Tibial artery (tissue), 4 donors: Measurements from ENCODE around the gene MAPRE2.

Experiments used
- DNase-seq, 2 donors: peaks; one replicate each; pipeline ENCODE4 v3.0.0-alpha.2; 2019
- H3K27ac ChIP-seq, 2 donors: fragments of 200-600 bp; sonication (generic) in 1 of 2; 1 replicate in 1 of 2; 2 replicates in 1 of 2; pipeline ENCODE4 v1.5.1; 2018 to 2019; ENCODE audit warnings: mild to moderate bottlenecking in 1 of 2
- H3K27me3 ChIP-seq, 2 donors: fragments of 200-600 bp; sonication (generic) in 1 of 2; one replicate each; pipeline versions ENCODE4 v1.5.1 to v1.6.0; 2016 to 2019
- H3K36me3 ChIP-seq, 3 donors: fragments of 200-600 bp; sonication (generic) in 2 of 3; one replicate each; pipeline ENCODE4 v1.5.1; 2016 to 2019; ENCODE audit warnings: mild to moderate bottlenecking in 2 of 3
- H3K4me1 ChIP-seq, 4 donors: fragments of 200-600 bp; sonication (generic) in 2 of 4; 1 replicate in 3 of 4; 2 replicates in 1 of 4; pipeline ENCODE4 v1.5.1; 2016 to 2019
- H3K4me3 ChIP-seq, 2 donors: fragments of 200-600 bp; sonication (generic) in 1 of 2; 1 replicate in 1 of 2; 2 replicates in 1 of 2; pipeline ENCODE4 v1.5.1; 2018 to 2019; ENCODE audit warnings: mild to moderate bottlenecking in 2 of 2
- H3K9me3 ChIP-seq, 3 donors: fragments of 200-600 bp; sonication (generic) in 1 of 3; one replicate each; pipeline ENCODE4 v1.5.1; 2016 to 2019
- CTCF ChIP-seq, 2 experiments: fragments of 200-600 bp in 1 of 2; fragments of 450-650 bp in 1 of 2; IDR thresholded peaks; one replicate each; pipeline ENCODE4 v1.5.1; 2017 to 2019; ENCODE audit warnings: antibody characterized with exemption in 2 of 2, mild to moderate bottlenecking in 1 of 2, moderate library complexity in 1 of 2
- intact Hi-C: fragments of 100-400 bp; cut with DNase I; formaldehyde crosslinking; loops from one replicate; pipeline ENCODE4 v1.15.0; 2023; ENCODE audit warnings: low total_unique reads

MAPRE2 gene

GRCh38 chr18:35030277-35030989 is 10.8 kb upstream of the MAPRE2 start:
- Histone ChIP-seq H3K27ac (peak overlapping the region in 1 of 2 donors; percentile 8), H3K4me1 (peaks cover 0 to 38% (median 5%) of the 10 kb centered on the region in 4 donors), H3K4me3 (peak overlapping the region; percentile 14 to 37), H3K36me3 (no peaks in the 10 kb centered on the region), H3K9me3 (no peaks in the 10 kb centered on the region), H3K27me3 (no peaks in the 10 kb centered on the region)
- DNase-seq, result no peak
- TF ChIP-seq CTCF (IDR thresholded peaks at IDR 0.05), result no peak
- intact Hi-C loops, result no loop called here

- DNase-seq, result no peak
- TF ChIP-seq CTCF (IDR thresholded peaks at IDR 0.05), result no peak
- no peak overlapping the region for H3K27ac ChIP-seq
- no peaks in the 10 kb centered on the region for H3K9me3 ChIP-seq
- no peak overlapping the region for H3K4me3 ChIP-seq
- intact Hi-C loops, result no loop called here
- H3K27me3 ChIP-seq, result no peaks in the 10 kb centered on the region
- no peaks in the 10 kb centered on the region for H3K36me3 ChIP-seq
- H3K4me1 ChIP-seq, result peaks cover 0 to 25% (median 0%) of the 10 kb centered on the region in 4 donors
Measured at GRCh38 chr18:35032113-35032512, 9.1 kb upstream of the MAPRE2 start.

- no peak for TF ChIP-seq CTCF (IDR thresholded peaks at IDR 0.05)
- Histone ChIP-seq H3K36me3 (no peaks in the 10 kb centered on the region), H3K4me1 (peaks cover 0 to 11% (median 2%) of the 10 kb centered on the region in 4 donors), H3K27ac (no peak overlapping the region), H3K27me3 (no peaks in the 10 kb centered on the region), H3K9me3 (no peaks in the 10 kb centered on the region), H3K4me3 (no peak overlapping the region)
- intact Hi-C loops, result no loop called here
- no peak for DNase-seq
Measured at GRCh38 chr18:35038029-35038428, 3.2 kb upstream of the MAPRE2 start.

GRCh38 chr18:35038881-35039491 is 2.2 kb upstream of the MAPRE2 start:
- no peak for TF ChIP-seq CTCF (IDR thresholded peaks at IDR 0.05)
- no peak overlapping the region for H3K4me3 ChIP-seq
- no peak for DNase-seq
- peaks cover 0 to 20% (median 5%) of the 10 kb centered on the region in 4 donors for H3K4me1 ChIP-seq
- H3K9me3 ChIP-seq, result no peaks in the 10 kb centered on the region
- no peaks in the 10 kb centered on the region for H3K36me3 ChIP-seq
- intact Hi-C loops, result no loop called here
- no peak overlapping the region for H3K27ac ChIP-seq
- no peaks in the 10 kb centered on the region for H3K27me3 ChIP-seq

GRCh38 chr18:35040638-35040987 is 600 bp upstream of the MAPRE2 start:
- Histone ChIP-seq H3K27ac (peak overlapping the region; percentile 73 to 83), H3K4me1 (peaks cover 0 to 35% (median 17%) of the 10 kb centered on the region in 4 donors), H3K4me3 (peak overlapping the region; percentile 75 to 84), H3K9me3 (no peaks in the 10 kb centered on the region), H3K27me3 (no peaks in the 10 kb centered on the region), H3K36me3 (no peaks in the 10 kb centered on the region)
- intact Hi-C loops, result loop anchor here (10.0 kb wide), 1 partner anchor 74 kb away; no protein-coding TSS in a partner anchor
- no peak for TF ChIP-seq CTCF (IDR thresholded peaks at IDR 0.05)
- DNase-seq, result no peak
